HEK293 (cell line): ENCODE data around the gene ASMT.

Experiments used
- OSR2 ChIP-seq: fragments of 450-650 bp; formaldehyde crosslinking; IDR thresholded peaks from 2 replicates; pipeline ENCODE4 v1.5.1; 2016; ENCODE audit warnings: missing biosample characterization, missing genetic modification characterization
- TRIM28 ChIP-seq: IDR thresholded peaks from 2 replicates; pipeline ENCODE4 v1.6.1; 2011; ENCODE audit warnings: low read length, control low read depth, borderline replicate concordance
- ZBTB17 ChIP-seq: fragments of 450-650 bp; formaldehyde crosslinking; IDR thresholded peaks from 2 replicates; pipeline ENCODE4 v1.5.1; 2016; ENCODE audit warnings: missing biosample characterization, missing genetic modification characterization
- ZFP41 ChIP-seq: fragments of 450-650 bp; formaldehyde crosslinking; IDR thresholded peaks from 2 replicates; pipeline ENCODE4 v1.5.1; 2016; ENCODE audit warnings: missing biosample characterization, missing genetic modification characterization, borderline replicate concordance
- ZNF133 ChIP-seq: fragments of 450-650 bp; formaldehyde crosslinking; IDR thresholded peaks from 2 replicates; pipeline ENCODE4 v1.5.1; 2016; ENCODE audit warnings: missing biosample characterization, missing genetic modification characterization
- ZNF140 ChIP-seq: fragments of 450-650 bp; formaldehyde crosslinking; IDR thresholded peaks from 2 replicates; pipeline ENCODE4 v1.5.1; 2016; ENCODE audit warnings: missing biosample characterization, missing genetic modification characterization
- ZNF157 ChIP-seq: fragments of 450-650 bp; formaldehyde crosslinking; IDR thresholded peaks from 2 replicates; pipeline ENCODE4 v1.5.1; 2016; ENCODE audit warnings: missing biosample characterization, missing genetic modification characterization
- ZNF169 ChIP-seq: fragments of 450-650 bp; formaldehyde crosslinking; IDR thresholded peaks from 2 replicates; pipeline ENCODE4 v1.5.1; 2016; ENCODE audit warnings: missing biosample characterization, missing genetic modification characterization
- ZNF248 ChIP-seq: fragments of 450-650 bp; formaldehyde crosslinking; IDR thresholded peaks from 2 replicates; pipeline ENCODE4 v1.5.1; 2017; ENCODE audit warnings: missing biosample characterization, missing genetic modification characterization
- ZNF311 ChIP-seq: fragments of 450-650 bp; formaldehyde crosslinking; IDR thresholded peaks from 2 replicates; pipeline ENCODE4 v1.5.1; 2017; ENCODE audit warnings: missing biosample characterization, missing genetic modification characterization, borderline replicate concordance
- ZNF335 ChIP-seq: fragments of 450-650 bp; formaldehyde crosslinking; conservative IDR thresholded peaks from 2 replicates; pipeline ENCODE4 v1.5.1; 2016; ENCODE audit warnings: missing biosample characterization, missing genetic modification characterization
- ZNF366 ChIP-seq: fragments of 450-650 bp; formaldehyde crosslinking; conservative IDR thresholded peaks from 2 replicates; pipeline ENCODE4 v1.5.1; 2016; ENCODE audit warnings: missing biosample characterization, missing genetic modification characterization
- ZNF514 ChIP-seq: fragments of 450-650 bp; formaldehyde crosslinking; IDR thresholded peaks from 2 replicates; pipeline ENCODE4 v1.5.1; 2016; ENCODE audit warnings: missing biosample characterization, missing genetic modification characterization
- ZNF530 ChIP-seq: fragments of 450-650 bp; formaldehyde crosslinking; IDR thresholded peaks from 2 replicates; pipeline ENCODE4 v1.5.1; 2016; ENCODE audit warnings: low read depth, missing biosample characterization, missing genetic modification characterization
- ZNF560 ChIP-seq: fragments of 450-650 bp; formaldehyde crosslinking; IDR thresholded peaks from 2 replicates; pipeline ENCODE4 v1.5.1; 2017; ENCODE audit warnings: missing biosample characterization, missing genetic modification characterization, borderline replicate concordance
- ZNF561 ChIP-seq: fragments of 450-650 bp; IDR thresholded peaks from 2 replicates; pipeline ENCODE4 v1.5.1; 2018; ENCODE audit warnings: missing biosample characterization, missing genetic modification characterization, borderline replicate concordance
- ZNF596 ChIP-seq: fragments of 450-650 bp; IDR thresholded peaks from 2 replicates; pipeline ENCODE4 v1.5.0; 2018; ENCODE audit warnings: missing biosample characterization, mild to moderate bottlenecking, missing genetic modification characterization, moderate library complexity
- ZNF624 ChIP-seq: fragments of 450-650 bp; formaldehyde crosslinking; IDR thresholded peaks from 2 replicates; pipeline ENCODE4 v1.5.1; 2017; ENCODE audit warnings: missing biosample characterization, missing genetic modification characterization
- ZNF626 ChIP-seq: fragments of 450-650 bp; sonication (Bioruptor Pico); formaldehyde crosslinking; IDR thresholded peaks from 2 replicates; pipeline ENCODE4 v1.5.1; 2018; ENCODE audit warnings: missing biosample characterization, missing genetic modification characterization, inconsistent platforms
- ZNF701 ChIP-seq: fragments of 450-650 bp; formaldehyde crosslinking; IDR thresholded peaks from 2 replicates; pipeline ENCODE4 v1.5.1; 2016; ENCODE audit warnings: missing biosample characterization, missing genetic modification characterization
- ZNF830 ChIP-seq: fragments of 450-650 bp; IDR thresholded peaks from 2 replicates; pipeline ENCODE4 v1.5.0; 2018; ENCODE audit warnings: missing biosample characterization, missing genetic modification characterization, low read depth, mild to moderate bottlenecking, moderate library complexity
- ZNF843 ChIP-seq: fragments of 450-650 bp; formaldehyde crosslinking; IDR thresholded peaks from 2 replicates; pipeline ENCODE4 v1.5.1; 2016; ENCODE audit warnings: missing biosample characterization, missing genetic modification characterization
- ZSCAN23 ChIP-seq: fragments of 450-650 bp; formaldehyde crosslinking; IDR thresholded peaks from 2 replicates; pipeline ENCODE4 v1.5.1; 2016; ENCODE audit warnings: missing biosample characterization, missing genetic modification characterization
- TF ChIP-seq, protein P1 (sequence below): fragments of 450-650 bp; formaldehyde crosslinking; IDR thresholded peaks from 2 replicates; pipeline ENCODE4 v1.5.1; 2016; ENCODE audit warnings: missing biosample characterization, missing genetic modification characterization
- TF ChIP-seq, protein P2 (sequence below): fragments of 450-650 bp; formaldehyde crosslinking; IDR thresholded peaks from 2 replicates; pipeline ENCODE4 v1.5.1; 2016; ENCODE audit warnings: missing biosample characterization, missing genetic modification characterization
- TF ChIP-seq, protein P3 (sequence below): fragments of 450-650 bp; formaldehyde crosslinking; IDR thresholded peaks from 2 replicates; pipeline ENCODE4 v1.5.1; 2017; ENCODE audit warnings: missing biosample characterization, missing genetic modification characterization
- TF ChIP-seq, protein P4 (sequence below): fragments of 450-650 bp; formaldehyde crosslinking; IDR thresholded peaks from 2 replicates; pipeline ENCODE4 v1.5.1; 2016; ENCODE audit warnings: missing biosample characterization, missing genetic modification characterization, low read depth
- TF ChIP-seq, protein P5 (sequence below): fragments of 450-650 bp; formaldehyde crosslinking; IDR thresholded peaks from 2 replicates; pipeline ENCODE4 v1.5.1; 2017; ENCODE audit warnings: missing biosample characterization, missing genetic modification characterization
- TF ChIP-seq, protein P6 (sequence below): fragments of 450-650 bp; IDR thresholded peaks from 2 replicates; pipeline ENCODE4 v1.5.1; 2018; ENCODE audit warnings: missing biosample characterization, missing genetic modification characterization
- TF ChIP-seq, protein P7 (sequence below): fragments of 450-650 bp; formaldehyde crosslinking; IDR thresholded peaks from 2 replicates; pipeline ENCODE4; 2016; ENCODE audit warnings: missing biosample characterization, missing genetic modification characterization

ASMT gene

DNA sequence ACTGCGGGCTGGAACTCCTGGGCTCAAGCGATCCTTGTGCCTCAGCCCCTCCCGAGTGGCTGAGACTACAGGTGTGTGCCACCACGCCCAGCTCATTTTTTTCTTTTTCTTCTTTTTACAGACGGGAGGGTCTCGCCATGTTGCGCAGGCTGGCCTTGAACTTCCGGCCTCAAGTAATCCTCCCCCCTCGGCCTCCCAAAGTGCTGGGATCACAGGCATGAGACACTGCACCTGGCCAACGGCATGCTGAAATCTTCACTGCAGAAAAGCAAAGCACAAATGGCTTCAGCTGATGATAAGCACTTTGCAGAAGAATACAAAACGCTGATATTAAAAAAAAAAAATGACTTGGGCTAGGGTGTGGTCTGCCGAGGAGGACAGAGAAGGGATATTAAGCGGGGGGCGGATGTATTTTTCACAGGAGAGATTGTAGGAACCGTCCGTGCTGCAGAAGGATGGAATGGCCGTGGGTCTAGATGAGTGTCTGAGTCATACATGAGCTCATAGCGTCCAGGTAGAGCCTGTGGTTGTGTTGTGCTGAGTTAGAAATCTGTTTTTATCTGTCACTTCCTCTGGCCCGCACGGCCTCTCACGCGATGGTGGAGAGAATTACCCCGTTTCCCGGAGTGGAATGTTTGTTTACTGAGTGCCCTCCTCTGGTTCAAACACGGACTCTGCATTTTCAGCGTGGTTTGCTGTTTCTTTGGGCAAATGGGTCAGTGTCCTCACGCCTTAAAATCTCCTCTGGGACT lies 32.0 kb upstream of the ASMT start (continued):
- no peak for TF ChIP-seq ZNF311
- TF ChIP-seq, protein P1, sequence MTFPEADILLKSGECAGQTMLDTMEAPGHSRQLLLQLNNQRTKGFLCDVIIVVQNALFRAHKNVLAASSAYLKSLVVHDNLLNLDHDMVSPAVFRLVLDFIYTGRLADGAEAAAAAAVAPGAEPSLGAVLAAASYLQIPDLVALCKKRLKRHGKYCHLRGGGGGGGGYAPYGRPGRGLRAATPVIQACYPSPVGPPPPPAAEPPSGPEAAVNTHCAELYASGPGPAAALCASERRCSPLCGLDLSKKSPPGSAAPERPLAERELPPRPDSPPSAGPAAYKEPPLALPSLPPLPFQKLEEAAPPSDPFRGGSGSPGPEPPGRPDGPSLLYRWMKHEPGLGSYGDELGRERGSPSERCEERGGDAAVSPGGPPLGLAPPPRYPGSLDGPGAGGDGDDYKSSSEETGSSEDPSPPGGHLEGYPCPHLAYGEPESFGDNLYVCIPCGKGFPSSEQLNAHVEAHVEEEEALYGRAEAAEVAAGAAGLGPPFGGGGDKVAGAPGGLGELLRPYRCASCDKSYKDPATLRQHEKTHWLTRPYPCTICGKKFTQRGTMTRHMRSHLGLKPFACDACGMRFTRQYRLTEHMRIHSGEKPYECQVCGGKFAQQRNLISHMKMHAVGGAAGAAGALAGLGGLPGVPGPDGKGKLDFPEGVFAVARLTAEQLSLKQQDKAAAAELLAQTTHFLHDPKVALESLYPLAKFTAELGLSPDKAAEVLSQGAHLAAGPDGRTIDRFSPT (tag by site-specific recombination) = peak; percentile 68; the same call in 1 of the 2 replicates
- TF ChIP-seq TRIM28 = 0 out of 2 replicates have a peak, but pooled peaks have one; percentile 14
- TF ChIP-seq, protein P2, sequence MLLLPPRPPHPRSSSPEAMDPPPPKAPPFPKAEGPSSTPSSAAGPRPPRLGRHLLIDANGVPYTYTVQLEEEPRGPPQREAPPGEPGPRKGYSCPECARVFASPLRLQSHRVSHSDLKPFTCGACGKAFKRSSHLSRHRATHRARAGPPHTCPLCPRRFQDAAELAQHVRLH = no peak
- no peak for TF ChIP-seq ZNF596
- TF ChIP-seq ZNF248 (tag by site-specific recombination) = no peak
- TF ChIP-seq, protein P3, sequence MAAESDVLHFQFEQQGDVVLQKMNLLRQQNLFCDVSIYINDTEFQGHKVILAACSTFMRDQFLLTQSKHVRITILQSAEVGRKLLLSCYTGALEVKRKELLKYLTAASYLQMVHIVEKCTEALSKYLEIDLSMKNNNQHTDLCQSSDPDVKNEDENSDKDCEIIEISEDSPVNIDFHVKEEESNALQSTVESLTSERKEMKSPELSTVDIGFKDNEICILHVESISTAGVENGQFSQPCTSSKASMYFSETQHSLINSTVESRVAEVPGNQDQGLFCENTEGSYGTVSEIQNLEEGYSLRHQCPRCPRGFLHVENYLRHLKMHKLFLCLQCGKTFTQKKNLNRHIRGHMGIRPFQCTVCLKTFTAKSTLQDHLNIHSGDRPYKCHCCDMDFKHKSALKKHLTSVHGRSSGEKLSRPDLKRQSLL (tag by site-specific recombination) = no peak
- TF ChIP-seq, protein P4, sequence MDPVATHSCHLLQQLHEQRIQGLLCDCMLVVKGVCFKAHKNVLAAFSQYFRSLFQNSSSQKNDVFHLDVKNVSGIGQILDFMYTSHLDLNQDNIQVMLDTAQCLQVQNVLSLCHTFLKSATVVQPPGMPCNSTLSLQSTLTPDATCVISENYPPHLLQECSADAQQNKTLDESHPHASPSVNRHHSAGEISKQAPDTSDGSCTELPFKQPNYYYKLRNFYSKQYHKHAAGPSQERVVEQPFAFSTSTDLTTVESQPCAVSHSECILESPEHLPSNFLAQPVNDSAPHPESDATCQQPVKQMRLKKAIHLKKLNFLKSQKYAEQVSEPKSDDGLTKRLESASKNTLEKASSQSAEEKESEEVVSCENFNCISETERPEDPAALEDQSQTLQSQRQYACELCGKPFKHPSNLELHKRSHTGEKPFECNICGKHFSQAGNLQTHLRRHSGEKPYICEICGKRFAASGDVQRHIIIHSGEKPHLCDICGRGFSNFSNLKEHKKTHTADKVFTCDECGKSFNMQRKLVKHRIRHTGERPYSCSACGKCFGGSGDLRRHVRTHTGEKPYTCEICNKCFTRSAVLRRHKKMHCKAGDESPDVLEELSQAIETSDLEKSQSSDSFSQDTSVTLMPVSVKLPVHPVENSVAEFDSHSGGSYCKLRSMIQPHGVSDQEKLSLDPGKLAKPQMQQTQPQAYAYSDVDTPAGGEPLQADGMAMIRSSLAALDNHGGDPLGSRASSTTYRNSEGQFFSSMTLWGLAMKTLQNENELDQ (tag by site-specific recombination) = no peak
- TF ChIP-seq ZNF133 = no peak
- no peak for TF ChIP-seq ZNF366
- no peak for TF ChIP-seq OSR2 (tag by site-specific recombination)
- TF ChIP-seq ZNF626 (tag by site-specific recombination) = no peak
- no peak for TF ChIP-seq ZNF560 (tag by site-specific recombination)
- TF ChIP-seq ZNF157 = no peak
- TF ChIP-seq ZNF514 = no peak
- no peak for TF ChIP-seq ZNF561
- no peak for TF ChIP-seq ZNF140 (tag by site-specific recombination)
- TF ChIP-seq ZBTB17 = peak; percentile 74; the same call in 1 of the 2 replicates
- TF ChIP-seq, protein P5, sequence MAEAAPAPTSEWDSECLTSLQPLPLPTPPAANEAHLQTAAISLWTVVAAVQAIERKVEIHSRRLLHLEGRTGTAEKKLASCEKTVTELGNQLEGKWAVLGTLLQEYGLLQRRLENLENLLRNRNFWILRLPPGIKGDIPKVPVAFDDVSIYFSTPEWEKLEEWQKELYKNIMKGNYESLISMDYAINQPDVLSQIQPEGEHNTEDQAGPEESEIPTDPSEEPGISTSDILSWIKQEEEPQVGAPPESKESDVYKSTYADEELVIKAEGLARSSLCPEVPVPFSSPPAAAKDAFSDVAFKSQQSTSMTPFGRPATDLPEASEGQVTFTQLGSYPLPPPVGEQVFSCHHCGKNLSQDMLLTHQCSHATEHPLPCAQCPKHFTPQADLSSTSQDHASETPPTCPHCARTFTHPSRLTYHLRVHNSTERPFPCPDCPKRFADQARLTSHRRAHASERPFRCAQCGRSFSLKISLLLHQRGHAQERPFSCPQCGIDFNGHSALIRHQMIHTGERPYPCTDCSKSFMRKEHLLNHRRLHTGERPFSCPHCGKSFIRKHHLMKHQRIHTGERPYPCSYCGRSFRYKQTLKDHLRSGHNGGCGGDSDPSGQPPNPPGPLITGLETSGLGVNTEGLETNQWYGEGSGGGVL = peak; percentile 50; the same call in 1 of the 2 replicates
- TF ChIP-seq ZNF335 = no peak
- TF ChIP-seq ZNF830 (tag by site-specific recombination) = no peak
- TF ChIP-seq ZFP41 (tag by site-specific recombination) = no peak
- TF ChIP-seq, protein P6, sequence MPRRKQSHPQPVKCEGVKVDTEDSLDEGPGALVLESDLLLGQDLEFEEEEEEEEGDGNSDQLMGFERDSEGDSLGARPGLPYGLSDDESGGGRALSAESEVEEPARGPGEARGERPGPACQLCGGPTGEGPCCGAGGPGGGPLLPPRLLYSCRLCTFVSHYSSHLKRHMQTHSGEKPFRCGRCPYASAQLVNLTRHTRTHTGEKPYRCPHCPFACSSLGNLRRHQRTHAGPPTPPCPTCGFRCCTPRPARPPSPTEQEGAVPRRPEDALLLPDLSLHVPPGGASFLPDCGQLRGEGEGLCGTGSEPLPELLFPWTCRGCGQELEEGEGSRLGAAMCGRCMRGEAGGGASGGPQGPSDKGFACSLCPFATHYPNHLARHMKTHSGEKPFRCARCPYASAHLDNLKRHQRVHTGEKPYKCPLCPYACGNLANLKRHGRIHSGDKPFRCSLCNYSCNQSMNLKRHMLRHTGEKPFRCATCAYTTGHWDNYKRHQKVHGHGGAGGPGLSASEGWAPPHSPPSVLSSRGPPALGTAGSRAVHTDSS = no peak
- TF ChIP-seq ZNF843 = peak; percentile 79
- no peak for TF ChIP-seq ZNF169
- no peak for TF ChIP-seq ZNF624 (tag by site-specific recombination)
- no peak for TF ChIP-seq ZNF530 (tag by site-specific recombination)
- TF ChIP-seq, protein P7, sequence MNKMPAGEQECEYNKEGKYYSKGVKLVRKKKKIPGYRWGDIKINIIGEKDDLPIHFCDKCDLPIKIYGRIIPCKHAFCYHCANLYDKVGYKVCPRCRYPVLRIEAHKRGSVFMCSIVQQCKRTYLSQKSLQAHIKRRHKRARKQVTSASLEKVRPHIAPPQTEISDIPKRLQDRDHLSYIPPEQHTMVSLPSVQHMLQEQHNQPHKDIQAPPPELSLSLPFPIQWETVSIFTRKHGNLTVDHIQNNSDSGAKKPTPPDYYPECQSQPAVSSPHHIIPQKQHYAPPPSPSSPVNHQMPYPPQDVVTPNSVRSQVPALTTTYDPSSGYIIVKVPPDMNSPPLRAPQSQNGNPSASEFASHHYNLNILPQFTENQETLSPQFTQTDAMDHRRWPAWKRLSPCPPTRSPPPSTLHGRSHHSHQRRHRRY (tag by site-specific recombination) = no peak
- no peak for TF ChIP-seq ZSCAN23 (tag by site-specific recombination)
- TF ChIP-seq ZNF701 = no peak
